Measurements from ENCODE around the gene CD3D. TPM values are rescaled to one million over a fixed set of nuclear protein-coding genes. Genes with fewer than 3 reads are reported as not detected.

CD3D gene
- total and polyA plus RNA-seq, 7 donors: 0.12 to 0.81 (median 0.32) TPM; not detected in 1

DNA sequence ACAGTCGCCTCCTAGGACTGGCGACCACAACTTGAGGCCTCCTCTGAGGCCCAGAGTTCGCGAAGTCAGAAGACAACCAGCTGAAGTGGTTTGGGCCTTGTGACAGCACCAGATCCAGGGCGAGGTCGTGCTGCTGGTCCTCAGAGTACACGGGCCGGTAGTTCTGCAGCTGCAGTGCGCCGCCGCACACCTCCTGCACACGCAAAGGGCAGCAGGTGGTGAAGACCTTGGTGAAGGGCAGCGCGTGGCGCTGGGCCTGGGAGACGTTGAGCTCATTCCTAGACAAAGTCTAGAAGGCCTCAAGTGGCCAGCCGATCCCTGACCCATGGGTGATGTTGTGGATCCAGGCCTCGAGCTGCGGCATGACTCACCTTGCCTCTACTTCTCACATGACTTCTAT lies 19.8 kb downstream of the CD3D start:
- no peak for ATAC-seq
- H3K9me3 ChIP-seq: no peaks in the 10 kb centered on the region
- intact Hi-C loops (cut with DNase I): no loop called here
- no peak overlapping the region for H3K4me3 ChIP-seq
- no peaks in the 10 kb centered on the region for H3K27me3 ChIP-seq (ENCODE audit: insufficient read depth in 3 of 3, low read length in 2 of 3)
- no peaks in the 10 kb centered on the region for H3K4me1 ChIP-seq
- 92 to 97% (median 93%) methylated on average over 19 of the region's 19 CpGs for WGBS, 3 donors
- H3K27ac ChIP-seq: no peak overlapping the region
- TF ChIP-seq, protein P1, sequence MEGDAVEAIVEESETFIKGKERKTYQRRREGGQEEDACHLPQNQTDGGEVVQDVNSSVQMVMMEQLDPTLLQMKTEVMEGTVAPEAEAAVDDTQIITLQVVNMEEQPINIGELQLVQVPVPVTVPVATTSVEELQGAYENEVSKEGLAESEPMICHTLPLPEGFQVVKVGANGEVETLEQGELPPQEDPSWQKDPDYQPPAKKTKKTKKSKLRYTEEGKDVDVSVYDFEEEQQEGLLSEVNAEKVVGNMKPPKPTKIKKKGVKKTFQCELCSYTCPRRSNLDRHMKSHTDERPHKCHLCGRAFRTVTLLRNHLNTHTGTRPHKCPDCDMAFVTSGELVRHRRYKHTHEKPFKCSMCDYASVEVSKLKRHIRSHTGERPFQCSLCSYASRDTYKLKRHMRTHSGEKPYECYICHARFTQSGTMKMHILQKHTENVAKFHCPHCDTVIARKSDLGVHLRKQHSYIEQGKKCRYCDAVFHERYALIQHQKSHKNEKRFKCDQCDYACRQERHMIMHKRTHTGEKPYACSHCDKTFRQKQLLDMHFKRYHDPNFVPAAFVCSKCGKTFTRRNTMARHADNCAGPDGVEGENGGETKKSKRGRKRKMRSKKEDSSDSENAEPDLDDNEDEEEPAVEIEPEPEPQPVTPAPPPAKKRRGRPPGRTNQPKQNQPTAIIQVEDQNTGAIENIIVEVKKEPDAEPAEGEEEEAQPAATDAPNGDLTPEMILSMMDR (IDR thresholded peaks at IDR 0.05): no peak
- no peak for DNase-seq
- no peaks in the 10 kb centered on the region for H3K36me3 ChIP-seq (ENCODE audit: insufficient read depth in 1 of 2, low read depth in 1 of 2)

DNA sequence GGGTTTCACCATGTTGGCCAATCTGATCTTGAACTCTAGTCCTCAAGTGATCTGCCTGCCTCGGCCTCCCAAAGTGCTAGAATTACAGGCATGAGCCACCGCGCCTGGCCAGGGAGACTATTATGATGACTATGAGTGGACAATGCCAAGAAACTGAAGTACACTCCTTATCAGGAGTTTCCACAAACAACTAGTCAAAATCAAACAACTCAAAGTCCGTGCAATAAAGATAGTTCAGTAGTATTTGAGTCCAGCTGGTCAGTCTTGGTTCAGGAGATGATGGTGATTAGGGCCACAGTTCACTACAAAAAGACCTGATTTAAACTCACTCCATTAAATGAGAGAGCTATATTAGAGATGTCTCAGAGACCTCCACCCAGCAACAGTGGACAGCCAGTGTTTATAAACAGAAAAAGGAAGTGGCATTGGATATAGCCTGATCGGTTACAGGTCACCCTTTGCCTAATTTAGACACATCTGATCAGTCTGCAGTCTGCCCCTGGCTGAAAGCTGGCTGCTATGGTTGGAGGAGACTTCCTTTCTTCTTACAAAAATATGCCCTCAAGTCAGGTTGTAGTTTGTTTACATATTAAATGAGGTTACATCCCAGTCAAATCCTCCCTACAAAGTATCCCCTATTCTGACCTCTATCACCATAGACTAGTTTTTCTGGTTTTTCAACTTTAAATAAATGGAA lies 21.0 kb downstream of the CD3D start:
- Histone ChIP-seq H3K4me3 (no peak overlapping the region), H3K27ac (no peak overlapping the region), H3K27me3 (ENCODE audit: insufficient read depth in 3 of 3, low read length in 2 of 3) (peaks cover 0 to 3% (median 0%) of the 10 kb centered on the region in 3 donors), H3K9me3 (no peaks in the 10 kb centered on the region), H3K36me3 (ENCODE audit: insufficient read depth in 1 of 2, low read depth in 1 of 2) (no peaks in the 10 kb centered on the region), H3K4me1 (no peaks in the 10 kb centered on the region)
- TF ChIP-seq, protein P1 (IDR thresholded peaks at IDR 0.05): no peak
- intact Hi-C loops (cut with DNase I): no loop called here
- DNase-seq (no peak), ATAC-seq (no peak)
- whole genome bisulfite sequencing, 3 donors: 52 to 80% (median 77%) methylated on average over 5 of the region's 5 CpGs

- H3K27me3 ChIP-seq (ENCODE audit: insufficient read depth in 3 of 3, low read length in 2 of 3): peaks cover 0 to 5% (median 5%) of the 10 kb centered on the region in 3 donors
- intact Hi-C loops (cut with DNase I): no loop called here
- ATAC-seq: no peak
- TF ChIP-seq, protein P1 (IDR thresholded peaks at IDR 0.05): no peak
- no peaks in the 10 kb centered on the region for H3K4me1 ChIP-seq
- no peaks in the 10 kb centered on the region for H3K36me3 ChIP-seq (ENCODE audit: insufficient read depth in 1 of 2, low read depth in 1 of 2)
- no peaks in the 10 kb centered on the region for H3K9me3 ChIP-seq
- 80 to 84% (median 81%) methylated on average over 3 of the region's 3 CpGs for WGBS, 3 donors
- DNase-seq: no peak
- H3K27ac ChIP-seq: no peak overlapping the region
- no peak overlapping the region for H3K4me3 ChIP-seq
Observed at GRCh38 chr11:118320515-118320914, 22.0 kb downstream of the CD3D start.

DNA sequence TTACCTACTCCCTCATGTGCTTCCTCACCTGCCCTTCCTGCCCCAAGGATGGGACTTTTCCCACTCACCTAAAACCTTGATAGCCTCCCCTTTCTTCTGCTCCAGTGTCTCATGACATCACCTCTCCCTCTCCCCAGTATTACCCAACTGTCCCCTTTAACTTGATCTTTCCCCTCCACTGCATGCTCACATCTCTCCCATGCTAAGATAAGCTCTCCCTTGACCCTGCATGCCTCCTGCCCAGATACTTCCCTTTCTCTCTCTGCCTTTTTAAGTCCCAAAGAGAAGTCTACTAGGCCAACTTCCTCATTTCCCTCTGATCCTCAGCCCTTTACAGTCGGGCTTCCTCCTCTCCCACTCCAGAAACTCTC lies 23.2 kb downstream of the CD3D start:
- WGBS, 3 donors: 56 to 68% (median 61%) methylated on average over 1 of the region's 1 CpG
- no peak for ATAC-seq
- no peaks in the 10 kb centered on the region for H3K4me1 ChIP-seq

More for the DNA sequence above, 23.2 kb downstream of the CD3D start:
- no peak for DNase-seq
- Histone ChIP-seq H3K27ac (no peak overlapping the region), H3K36me3 (ENCODE audit: insufficient read depth in 1 of 2, low read depth in 1 of 2) (no peaks in the 10 kb centered on the region), H3K4me3 (no peak overlapping the region), H3K9me3 (no peaks in the 10 kb centered on the region), H3K27me3 (ENCODE audit: insufficient read depth in 3 of 3, low read length in 2 of 3) (peaks cover 0 to 11% (median 10%) of the 10 kb centered on the region in 3 donors)
- TF ChIP-seq, protein P1 (IDR thresholded peaks at IDR 0.05): no peak
- intact Hi-C loops (cut with DNase I): no loop called here

All from psoas muscle (tissue), 8 donors.